NCI-H2196 treated with DMSO at 0.1 percent for 48 hours (cell line): ENCODE results near the gene MAML1.
"Not testable (repeated sequence)": the region's sequence is repeated elsewhere in the genome, so short reads cannot be mapped to it uniquely, and the experiment has no call there.

ENCODE experiments used
- DNase-seq: peaks from one replicate; lab custom pipeline; 2025; ENCODE audit not compliant: unreplicated experiment; lab: John Stamatoyannopoulos, UW

Gene MAML1

DNA sequence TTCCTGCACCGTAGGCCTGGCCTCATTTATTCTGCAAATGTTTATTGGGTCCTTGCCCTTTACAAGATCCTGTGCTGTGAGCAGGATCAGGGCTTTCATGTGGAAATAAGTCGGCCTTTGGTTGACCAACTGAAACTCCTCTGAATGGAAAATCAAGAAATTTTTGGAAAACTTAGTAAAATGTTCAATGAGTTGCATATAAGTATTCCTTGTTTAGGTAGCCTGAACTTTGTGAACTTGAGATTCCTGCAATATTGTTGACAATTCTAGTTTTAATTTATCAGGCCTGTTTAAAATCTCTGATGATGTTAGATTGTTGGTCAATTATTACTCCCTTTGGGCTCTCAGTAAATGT, 1.1 kb downstream of the MAML1 start:
- DNase-seq = no peak

DNA sequence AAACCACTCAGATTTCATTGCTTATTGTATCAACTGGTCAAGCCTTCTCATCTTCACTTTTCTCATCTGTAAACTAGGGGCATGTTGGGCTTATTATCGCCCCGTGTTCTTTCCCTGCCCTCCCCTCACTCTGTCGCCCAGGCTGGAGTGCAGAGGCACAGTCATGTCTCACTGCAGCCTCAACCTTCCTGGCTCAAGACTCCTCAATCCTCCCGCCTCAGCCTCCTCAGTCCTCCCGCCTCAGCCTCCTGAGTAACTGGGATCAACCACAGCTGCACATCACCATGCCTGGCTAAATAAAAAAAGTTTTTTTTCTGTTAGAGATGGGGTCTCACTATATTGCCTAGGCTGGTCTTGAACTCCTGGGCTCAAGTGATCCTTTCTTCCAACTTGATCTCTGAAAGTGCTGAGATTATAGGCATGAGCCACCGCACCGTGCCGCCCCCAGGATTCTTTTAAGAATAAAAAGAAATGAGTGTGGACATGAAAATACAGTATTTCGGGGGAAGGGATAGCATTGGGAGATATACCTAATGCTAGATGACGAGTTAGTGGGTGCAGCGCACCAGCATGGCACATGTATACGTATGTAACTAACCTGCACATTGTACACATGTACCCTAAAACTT, 2.0 kb downstream of the MAML1 start:
- no peak for DNase-seq

DNA sequence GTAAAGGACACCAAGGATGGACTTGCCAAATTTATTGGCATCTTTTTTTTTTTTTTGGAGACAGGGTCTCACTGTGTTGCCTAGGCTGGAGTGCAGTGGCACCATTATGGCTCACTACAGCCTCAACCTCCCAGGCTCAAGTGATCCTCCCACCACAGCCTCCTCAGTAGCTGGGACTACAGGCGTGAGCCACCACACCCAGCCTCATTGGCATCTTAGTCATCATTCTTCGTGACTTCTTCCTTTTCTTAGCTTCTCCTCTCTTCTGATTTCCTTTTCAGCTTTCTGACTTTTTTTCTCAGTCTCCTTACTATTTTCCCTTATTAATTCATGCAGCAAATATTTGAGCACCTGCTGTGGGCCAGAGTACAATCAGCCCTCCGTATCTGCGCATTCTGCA, 6.1 kb downstream of the MAML1 start:
- no peak for DNase-seq

DNA sequence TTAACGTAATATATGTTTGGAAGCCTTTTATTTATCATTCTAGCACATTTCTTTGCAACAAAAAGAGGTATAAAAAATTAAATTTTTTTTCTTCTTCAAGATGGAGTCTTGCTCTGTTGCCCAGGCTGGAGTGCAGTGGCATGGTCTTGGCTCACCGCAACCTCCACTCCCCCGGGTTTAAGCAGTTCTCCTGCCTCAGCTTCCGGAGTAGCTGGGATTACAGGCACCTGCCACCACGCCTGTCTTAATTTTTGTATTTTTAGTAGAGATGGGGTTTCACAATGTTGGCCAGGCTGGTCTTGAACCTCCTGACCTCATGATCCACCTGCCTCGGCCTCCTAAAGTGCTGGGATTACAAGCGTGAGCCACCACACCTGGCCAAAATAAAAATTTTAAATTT, 11.5 kb downstream of the MAML1 start:
- not testable (repeated sequence) for DNase-seq

DNA sequence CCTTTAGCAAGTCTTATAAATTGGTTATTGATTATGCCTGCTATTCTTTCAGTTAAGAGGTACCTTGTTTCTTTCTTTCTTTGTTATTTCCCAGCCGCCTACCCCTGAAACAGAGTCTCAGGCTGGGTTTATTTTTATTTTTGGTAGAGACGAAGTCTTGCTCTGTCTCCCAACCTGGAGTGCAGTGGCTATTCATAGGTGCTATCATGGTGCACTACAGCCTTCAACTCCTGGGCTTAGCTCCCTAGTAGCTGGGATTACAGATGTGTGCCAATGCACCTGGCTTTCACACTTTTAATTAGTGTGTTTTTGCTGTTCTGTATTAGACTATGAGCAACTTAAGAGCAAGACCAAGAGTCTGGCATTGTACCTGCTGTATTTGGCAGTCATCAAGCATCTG, 14.2 kb downstream of the MAML1 start:
- no peak for DNase-seq

DNA sequence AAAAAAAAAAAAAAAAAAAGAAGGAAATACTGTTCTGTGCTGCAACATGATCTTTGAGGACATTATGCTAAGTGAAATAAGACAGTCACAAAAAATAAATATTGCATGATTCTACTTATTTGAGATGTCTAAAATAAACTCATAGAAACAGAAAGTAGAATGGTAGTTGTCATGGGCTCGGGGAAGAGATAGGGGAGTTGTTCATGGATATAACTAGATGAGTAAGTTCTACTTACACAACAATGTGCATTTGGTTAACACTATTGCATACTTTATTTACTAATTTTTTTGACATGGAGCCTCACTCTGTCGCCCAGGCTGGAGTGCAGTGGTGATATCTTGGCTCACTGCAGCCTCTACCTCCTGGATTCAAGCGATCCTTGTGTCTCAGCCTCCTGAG, 15.2 kb downstream of the MAML1 start:
- DNase-seq = no peak

DNA sequence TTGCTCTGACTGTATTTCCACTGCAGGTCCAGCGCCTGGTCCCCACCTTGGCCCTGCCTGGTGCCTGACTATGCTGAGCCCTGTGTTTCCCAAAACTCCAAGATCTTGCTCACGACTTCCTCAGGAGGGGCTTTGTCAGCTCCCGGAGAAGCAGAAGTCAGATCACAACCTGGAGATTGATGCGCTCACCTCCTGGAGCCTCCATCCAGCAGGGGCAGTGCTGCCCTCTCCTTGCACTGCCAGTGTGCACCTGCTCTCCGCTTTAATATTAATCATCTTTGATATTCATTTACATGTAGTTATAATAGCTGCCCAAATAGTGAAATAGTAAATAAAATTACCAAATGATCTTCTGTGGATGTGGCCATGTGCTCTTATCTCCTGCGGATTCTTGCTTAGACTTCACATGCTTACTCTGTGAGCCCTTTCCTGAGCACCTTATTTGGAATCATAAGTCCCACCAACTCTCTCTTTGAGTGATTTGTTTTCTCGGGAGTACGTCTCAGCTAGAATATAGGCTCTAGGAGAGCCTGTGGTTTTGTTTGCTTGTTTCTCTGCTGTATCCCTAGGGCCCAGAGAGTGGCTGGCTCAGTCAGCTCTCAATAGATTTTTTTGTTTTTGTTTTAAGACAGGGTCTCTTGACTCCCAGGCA, 17.4 kb downstream of the MAML1 start:
- DNase-seq = no peak

DNA sequence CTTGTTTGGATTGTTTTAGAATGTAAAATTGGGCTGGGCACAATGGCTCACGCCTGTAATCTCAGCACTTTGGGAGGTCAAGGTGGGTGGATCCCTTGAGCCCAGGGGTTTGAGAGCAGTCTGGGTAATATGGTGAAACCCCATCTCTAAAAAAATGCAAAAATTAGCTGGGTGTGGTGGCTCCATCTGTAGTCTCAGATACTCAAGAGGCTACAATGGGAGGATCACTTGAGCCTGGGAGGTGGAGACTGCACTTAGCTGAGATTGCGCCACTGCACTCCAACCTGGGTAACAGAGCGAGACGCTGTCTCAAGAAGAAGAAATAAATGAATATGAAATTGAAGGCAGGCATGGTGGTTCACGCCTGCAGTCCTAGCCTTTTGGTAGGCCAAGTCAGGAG, 21.3 kb downstream of the MAML1 start:
- DNase-seq = no peak

DNA sequence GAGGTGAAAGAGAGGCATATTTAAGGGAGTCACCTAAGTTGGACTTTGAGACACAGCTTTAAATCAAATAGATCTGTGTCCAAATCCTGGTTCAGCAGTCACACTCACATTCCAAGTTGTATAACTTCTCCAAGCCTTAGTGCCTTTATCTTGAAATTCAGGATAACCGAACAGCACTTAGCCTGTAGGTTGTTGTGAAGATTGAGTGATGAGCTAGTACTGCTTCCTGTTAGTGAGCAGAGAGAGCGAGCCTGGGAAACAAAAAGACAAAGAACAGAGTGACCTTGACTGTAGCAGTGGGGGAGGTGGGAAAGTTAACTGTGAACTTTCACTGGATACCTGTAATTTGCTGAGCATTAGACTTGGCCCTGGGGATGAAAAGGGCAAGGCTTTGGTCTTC, 22.4 kb downstream of the MAML1 start:
- no peak for DNase-seq

DNA sequence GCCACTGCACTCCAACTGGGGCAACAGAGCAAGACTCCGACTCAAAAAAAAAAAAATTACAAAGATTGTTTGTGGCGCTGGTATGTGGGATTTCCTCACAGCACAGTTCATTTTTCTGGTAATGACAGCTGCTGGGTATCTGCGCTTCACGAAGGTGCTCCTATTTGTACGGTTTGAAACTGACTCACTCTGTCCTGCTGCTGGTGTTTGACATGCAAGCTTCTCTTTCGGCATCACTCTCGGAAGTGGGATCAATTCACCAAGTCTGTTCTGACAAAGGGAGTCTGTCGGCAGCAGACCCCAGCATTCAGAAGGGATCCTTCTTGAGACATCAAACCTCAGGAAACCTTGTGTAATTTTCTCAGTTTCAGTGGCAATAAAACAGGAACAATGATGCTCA, 26.3 kb downstream of the MAML1 start:
- DNase-seq = no peak

DNA sequence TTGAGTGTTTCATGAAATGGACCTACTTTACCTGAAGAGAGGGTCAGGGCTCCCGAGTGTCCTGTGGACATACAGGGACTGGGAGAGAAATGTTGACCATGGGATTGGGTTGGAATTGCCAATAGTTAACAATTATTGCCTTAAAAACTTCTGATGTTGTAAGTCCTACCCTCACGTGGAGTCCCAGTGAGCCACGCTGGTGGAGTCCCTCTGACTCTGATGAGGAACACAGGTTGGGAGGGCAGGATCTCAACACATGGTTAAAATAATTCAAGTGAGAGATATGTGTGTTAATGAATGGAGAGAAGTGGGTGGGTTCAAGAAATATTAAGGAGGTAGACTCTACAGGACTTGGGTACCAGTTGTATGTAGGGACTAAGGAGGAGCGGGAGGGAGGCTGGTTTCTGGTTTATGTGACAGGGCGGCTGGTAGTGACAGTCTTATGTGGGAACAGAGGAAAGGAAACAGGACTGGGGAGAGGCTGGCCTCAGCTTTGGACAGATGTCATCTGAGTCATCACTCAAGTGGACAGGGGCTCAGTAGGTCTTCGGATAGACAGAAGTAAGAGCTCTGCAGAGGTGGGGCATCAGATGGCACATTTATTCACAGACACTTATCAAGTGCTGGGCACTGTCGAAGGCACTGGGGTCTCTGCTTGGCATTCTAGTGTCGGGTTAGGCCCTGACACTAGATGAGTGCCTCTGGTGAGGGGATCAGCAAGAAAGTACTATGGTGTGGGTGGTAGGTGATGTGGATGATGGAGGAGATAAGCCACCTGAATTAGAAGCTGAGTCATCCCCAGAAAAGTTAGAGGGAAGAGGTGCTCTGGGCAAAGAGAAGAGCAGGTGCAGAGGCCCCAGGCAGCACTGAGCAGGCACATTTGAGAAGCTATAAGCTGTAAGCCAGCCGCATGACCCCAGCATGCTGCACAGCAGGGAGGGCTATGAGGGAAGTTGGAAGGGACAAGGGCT, 27.2 kb downstream of the MAML1 start:
- no peak for DNase-seq

DNA sequence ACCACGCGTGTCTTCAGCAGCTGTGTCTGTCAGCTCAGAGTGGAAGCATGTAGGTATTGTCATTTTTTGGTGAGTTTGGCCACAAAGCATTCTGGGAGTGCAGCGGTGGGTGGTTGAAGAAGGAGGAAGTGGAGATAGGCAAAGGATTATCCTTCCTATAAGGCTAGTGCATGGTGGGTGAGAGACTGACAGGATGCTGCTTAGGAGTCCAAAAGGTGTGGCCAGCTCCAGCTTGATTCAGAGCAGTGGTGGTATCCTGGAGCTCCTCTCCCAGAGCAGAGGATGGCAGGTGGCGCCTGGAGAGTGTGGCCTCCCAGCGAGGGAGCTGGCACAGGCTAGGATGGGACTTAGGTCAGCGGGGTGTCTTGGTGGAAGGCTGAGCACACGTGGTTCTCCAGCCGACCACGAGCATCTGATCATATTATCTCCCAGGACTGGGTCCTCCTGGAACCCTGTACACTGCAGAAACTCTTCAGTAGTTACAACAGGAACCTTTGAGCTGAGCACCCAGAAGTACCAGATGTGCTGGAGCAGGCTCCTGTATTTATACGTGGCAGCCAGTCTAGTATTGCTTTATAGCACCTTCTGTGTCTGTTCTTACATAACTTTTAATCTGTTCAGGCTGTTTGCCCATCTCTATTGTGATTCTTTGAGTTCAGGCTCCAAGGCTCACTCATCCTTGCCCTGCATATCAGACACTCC, 29.6 kb downstream of the MAML1 start:
- DNase-seq = no peak

DNA sequence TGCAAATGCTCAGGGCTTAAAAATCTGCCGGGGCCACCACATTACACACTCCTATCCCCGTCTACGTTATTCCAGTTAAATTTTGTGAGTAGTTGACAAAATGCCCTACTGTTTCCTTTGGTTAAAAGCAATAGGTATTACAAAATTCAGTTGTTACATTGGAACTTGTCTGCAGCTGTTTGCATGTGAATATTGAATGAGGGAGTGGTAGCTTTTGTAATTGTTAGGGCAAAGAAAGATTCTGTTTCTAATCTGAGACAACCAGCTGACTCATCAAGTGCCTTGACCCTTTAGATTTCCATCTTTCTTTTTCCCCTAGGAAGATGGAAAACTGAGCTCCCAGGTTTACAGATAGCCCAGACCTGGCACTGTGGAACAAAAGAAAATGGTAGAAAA, 30.2 kb downstream of the MAML1 start:
- no peak for DNase-seq

DNA sequence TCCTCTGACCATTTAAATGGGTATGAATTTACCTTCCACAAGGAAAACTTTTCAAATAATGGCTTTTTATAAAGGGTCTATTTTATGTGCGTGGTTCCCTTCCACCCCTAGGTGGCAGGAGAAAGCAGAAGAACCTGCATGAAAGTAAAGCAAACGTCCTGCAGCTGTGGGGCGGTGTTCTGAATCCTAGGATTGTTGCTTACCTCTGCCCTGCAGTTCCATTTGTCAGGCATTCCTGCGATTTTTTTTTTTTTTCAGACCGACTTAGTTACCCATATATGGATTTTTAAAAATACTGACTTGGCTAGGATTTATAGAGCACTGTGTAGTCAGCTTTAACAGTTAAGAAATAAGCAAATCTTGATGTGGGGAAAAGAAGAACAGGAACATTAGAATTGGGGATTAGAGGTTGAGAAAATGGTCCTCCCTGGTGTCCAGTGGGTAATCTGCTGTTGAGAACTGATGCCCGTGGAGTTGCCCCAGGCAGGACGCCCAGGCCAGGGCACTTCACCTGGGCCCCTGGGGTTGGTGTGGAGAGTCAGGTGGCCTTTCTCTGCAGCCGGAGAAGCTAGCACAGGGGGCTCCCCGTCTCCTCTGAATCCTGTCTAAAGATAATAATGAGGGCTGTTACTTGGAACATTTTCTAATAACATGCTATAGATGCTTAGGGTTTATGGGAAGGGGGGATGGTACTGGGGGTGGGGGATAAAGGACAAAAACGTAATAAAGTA, 30.8 kb downstream of the MAML1 start:
- peak; percentile 23 for DNase-seq

DNA sequence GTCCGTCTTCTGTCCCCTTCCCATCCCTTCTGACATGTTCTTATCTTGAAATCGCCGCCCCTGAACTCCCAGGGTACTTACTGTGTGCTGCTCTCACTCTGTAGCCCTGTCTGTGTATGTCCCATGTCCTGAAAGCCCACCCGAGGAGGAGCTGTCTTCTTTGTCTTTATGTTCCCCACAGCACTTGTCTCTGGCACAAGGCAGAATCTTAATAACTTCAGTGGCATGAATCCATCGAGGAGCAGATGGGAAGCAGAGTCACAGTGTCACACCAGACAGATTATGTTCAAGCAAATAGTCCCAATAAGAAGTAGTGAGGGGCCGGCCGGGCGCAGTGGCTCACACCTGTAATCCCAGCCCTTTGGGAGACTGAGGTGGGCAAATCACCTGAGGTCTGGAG, 31.4 kb downstream of the MAML1 start:
- DNase-seq = no peak

DNA sequence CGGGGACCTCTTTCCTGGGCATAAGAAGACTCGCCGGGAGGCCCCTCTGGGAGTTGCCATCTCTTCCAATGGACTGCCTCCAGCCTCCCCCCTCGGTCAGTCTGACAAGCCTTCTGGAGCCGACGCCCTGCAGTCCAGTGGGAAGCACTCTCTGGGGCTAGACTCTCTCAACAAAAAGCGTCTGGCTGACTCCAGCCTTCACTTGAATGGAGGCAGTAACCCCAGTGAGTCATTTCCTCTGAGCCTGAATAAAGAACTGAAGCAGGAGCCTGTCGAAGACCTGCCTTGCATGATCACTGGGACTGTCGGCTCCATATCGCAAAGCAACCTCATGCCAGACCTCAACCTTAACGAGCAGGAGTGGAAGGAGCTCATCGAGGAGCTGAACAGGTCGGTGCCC, 32.8 kb downstream of the MAML1 start:
- no peak for DNase-seq

DNA sequence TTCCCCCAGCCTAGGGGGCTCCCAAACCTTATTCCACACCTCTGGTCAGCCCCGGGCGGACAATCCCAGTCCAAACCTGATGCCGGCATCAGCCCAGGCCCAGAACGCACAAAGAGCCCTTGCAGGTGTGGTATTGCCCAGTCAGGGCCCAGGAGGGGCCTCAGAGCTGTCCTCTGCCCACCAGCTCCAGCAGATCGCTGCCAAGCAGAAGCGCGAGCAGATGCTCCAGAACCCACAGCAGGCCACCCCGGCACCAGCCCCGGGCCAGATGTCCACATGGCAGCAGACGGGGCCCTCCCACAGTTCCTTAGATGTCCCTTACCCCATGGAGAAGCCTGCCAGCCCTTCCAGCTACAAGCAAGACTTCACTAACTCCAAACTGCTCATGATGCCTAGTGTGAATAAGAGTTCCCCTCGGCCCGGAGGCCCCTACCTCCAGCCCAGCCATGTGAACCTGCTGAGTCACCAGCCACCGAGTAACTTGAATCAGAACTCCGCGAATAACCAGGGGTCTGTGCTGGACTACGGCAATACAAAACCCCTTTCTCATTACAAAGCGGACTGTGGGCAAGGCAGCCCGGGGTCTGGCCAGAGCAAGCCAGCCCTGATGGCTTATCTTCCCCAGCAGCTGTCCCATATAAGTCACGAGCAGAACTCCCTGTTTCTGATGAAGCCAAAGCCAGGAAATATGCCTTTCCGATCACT, 33.6 kb downstream of the MAML1 start:
- DNase-seq = no peak

DNA sequence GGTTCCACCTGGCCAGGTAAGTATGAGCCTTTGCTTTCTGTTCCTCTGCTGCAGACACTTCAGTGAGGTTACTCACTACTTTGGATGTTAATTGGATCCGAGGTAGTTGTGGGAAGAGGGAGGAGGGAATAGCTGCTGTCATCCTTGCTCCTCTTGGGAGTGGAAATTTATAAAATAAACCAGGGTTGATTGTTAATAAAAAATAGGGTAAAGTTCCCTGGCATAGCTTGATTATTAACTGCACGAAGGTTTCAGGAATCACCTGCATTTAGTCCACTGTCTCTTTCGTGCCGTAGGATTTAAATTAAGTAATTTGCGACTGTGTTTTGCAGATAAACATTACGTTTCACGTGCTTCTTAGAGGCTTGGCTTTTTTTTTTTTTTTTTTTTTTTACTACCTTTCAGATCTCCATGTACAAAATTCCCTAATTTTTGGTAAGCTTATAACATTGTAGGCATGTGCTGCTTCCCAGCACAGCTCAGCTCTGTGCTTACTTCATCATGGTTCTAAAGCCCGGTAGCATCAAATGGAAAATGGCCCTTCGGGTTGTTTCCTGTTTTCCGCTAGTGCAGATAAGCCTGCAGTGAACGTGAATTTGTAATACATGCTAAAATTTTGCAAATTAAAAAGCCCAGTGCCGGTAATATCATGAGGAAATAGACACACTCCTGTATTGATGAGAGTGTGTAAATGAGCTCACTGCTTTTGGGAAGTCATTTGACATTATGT, 34.3 kb downstream of the MAML1 start:
- no peak for DNase-seq

DNA sequence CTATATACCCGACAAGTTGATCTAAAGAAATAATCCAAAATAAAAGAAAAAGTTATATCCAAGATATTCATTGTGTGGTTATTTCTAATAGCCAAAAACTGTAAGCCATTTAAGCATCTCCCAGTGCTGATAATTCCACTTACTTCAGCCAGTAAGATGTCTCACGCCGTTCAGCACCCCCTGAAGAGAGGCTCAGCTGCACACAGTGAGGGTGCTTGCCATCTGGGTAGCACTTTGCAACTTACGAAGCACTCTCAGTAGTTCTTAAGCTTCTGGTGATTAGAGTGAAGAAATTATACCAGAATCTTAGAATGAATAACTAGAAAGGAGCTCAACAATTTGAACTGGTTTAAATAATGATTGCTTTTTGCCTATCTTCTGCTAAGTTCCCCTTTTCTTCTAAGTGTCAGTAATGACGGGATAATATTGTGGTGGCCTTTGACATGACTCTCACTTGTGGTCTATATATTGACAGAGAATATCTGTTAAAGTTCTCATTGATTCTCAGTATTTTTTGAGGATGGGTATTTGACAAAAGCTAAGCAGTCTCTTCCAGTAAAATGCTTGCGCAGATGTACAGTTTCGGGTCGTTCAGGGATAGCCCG, 35.0 kb downstream of the MAML1 start:
- no peak for DNase-seq
